Measurements from ENCODE around the gene KLK12. TPM values are rescaled to one million over a fixed set of nuclear protein-coding genes. Genes with fewer than 3 reads are reported as not detected.

The KLK12 gene
- total RNA-seq, 4 donors from 2014 or later: not detected

GRCh38 chr19:51006406-51006805, 28.4 kb downstream of the KLK12 start:
- peaks cover 0 to 9% (median 3%) of the 10 kb centered on the region in 3 donors for H3K27me3 ChIP-seq
- no peak for TF ChIP-seq POLR2A (IDR thresholded peaks at IDR 0.05)
- intact Hi-C loops (cut with DNase I; ENCODE audit: low total_unique reads) (no loop called here), in situ Hi-C loops (cut with MboI; ENCODE audit: low sequenced_read_pairs in 4 of 4) (no loop called here)
- H3K4me3 ChIP-seq: no peak overlapping the region
- no peak for ATAC-seq
- no peak overlapping the region for H3K27ac ChIP-seq
- H3K4me1 ChIP-seq: no peaks in the 10 kb centered on the region
- DNase-seq: no peak
- H3K36me3 ChIP-seq: no peaks in the 10 kb centered on the region
- H3K9me3 ChIP-seq: no peaks in the 10 kb centered on the region

GRCh38 chr19:51005248-51005647, 29.6 kb downstream of the KLK12 start:
- TF ChIP-seq POLR2A (IDR thresholded peaks at IDR 0.05): no peak
- TF ChIP-seq CTCF (IDR thresholded peaks at IDR 0.05 in 4 of 5, conservative IDR thresholded peaks at IDR 0.05 in 1 of 5): no peak
- DNase-seq (no peak), ATAC-seq (no peak)
- H3K27ac ChIP-seq: no peak overlapping the region
- intact Hi-C loops (cut with DNase I; ENCODE audit: low total_unique reads): no loop called here
- peaks cover 3 to 15% (median 5%) of the 10 kb centered on the region in 3 donors for H3K27me3 ChIP-seq
- in situ Hi-C loops (cut with MboI; ENCODE audit: low sequenced_read_pairs in 4 of 4): no loop called here
- H3K9me3 ChIP-seq: no peaks in the 10 kb centered on the region
- no peak overlapping the region for H3K4me3 ChIP-seq
- no peaks in the 10 kb centered on the region for H3K4me1 ChIP-seq
- H3K36me3 ChIP-seq: no peaks in the 10 kb centered on the region

- intact Hi-C loops (cut with DNase I; ENCODE audit: low total_unique reads): no loop called here
- DNase-seq: no peak
- H3K27ac ChIP-seq: no peak overlapping the region
- TF ChIP-seq POLR2A (IDR thresholded peaks at IDR 0.05) (no peak), CTCF (IDR thresholded peaks at IDR 0.05 in 4 of 5, conservative IDR thresholded peaks at IDR 0.05 in 1 of 5) (no peak)
- no peaks in the 10 kb centered on the region for H3K36me3 ChIP-seq
- peaks cover 3 to 15% (median 5%) of the 10 kb centered on the region in 3 donors for H3K27me3 ChIP-seq
- no peak overlapping the region for H3K4me3 ChIP-seq
- no peak for ATAC-seq
- no peaks in the 10 kb centered on the region for H3K9me3 ChIP-seq
- H3K4me1 ChIP-seq: no peaks in the 10 kb centered on the region
- in situ Hi-C loops (cut with MboI; ENCODE audit: low sequenced_read_pairs in 4 of 4): no loop called here
These were observed 31.5 kb downstream of the KLK12 start for GRCh38 chr19:51003316-51003715.

- peaks cover 3 to 15% (median 5%) of the 10 kb centered on the region in 3 donors for H3K27me3 ChIP-seq
- TF ChIP-seq POLR2A (IDR thresholded peaks at IDR 0.05): no peak
- no peak for TF ChIP-seq CTCF (IDR thresholded peaks at IDR 0.05 in 4 of 5, conservative IDR thresholded peaks at IDR 0.05 in 1 of 5)
- H3K4me1 ChIP-seq: no peaks in the 10 kb centered on the region
- no peaks in the 10 kb centered on the region for H3K9me3 ChIP-seq
- DNase-seq (no peak), ATAC-seq (no peak)
- intact Hi-C loops (cut with DNase I; ENCODE audit: low total_unique reads) (no loop called here), in situ Hi-C loops (cut with MboI; ENCODE audit: low sequenced_read_pairs in 4 of 4) (no loop called here)
- H3K4me3 ChIP-seq: no peak overlapping the region
- H3K27ac ChIP-seq: no peak overlapping the region
- no peaks in the 10 kb centered on the region for H3K36me3 ChIP-seq
These were observed 32.1 kb downstream of the KLK12 start for GRCh38 chr19:51002542-51003311.

GRCh38 chr19:51002089-51002532, 32.7 kb downstream of the KLK12 start:
- DNase-seq (no peak), ATAC-seq (no peak)
- H3K4me1 ChIP-seq: no peaks in the 10 kb centered on the region
- no peak overlapping the region for H3K27ac ChIP-seq
- H3K27me3 ChIP-seq: peaks cover 3 to 15% (median 5%) of the 10 kb centered on the region in 3 donors
- H3K9me3 ChIP-seq: no peaks in the 10 kb centered on the region
- TF ChIP-seq CTCF (IDR thresholded peaks at IDR 0.05 in 4 of 5, conservative IDR thresholded peaks at IDR 0.05 in 1 of 5) (no peak), POLR2A (IDR thresholded peaks at IDR 0.05) (no peak)
- no peaks in the 10 kb centered on the region for H3K36me3 ChIP-seq
- in situ Hi-C loops (cut with MboI; ENCODE audit: low sequenced_read_pairs in 4 of 4) (no loop called here), intact Hi-C loops (cut with DNase I; ENCODE audit: low total_unique reads) (no loop called here)
- H3K4me3 ChIP-seq: no peak overlapping the region

All from gastrocnemius medialis (tissue), 4 donors.